ENCODE results near the gene ZMYM5. TPM values are rescaled to one million over a fixed set of nuclear protein-coding genes. Genes with fewer than 3 reads are reported as not detected.

ZMYM5 gene
- total and polyA plus RNA-seq, 2 of the 8 experiments (the other 6 are each of a cell fraction or from before 2014, with no cell fraction given): 4.9 to 7.9 TPM

- TF ChIP-seq CHD7 (IDR thresholded peaks at IDR 0.05; ENCODE audit: insufficient replicate concordance, low read length) (no peak), SIN3A (conservative IDR thresholded peaks at IDR 0.05 in 1 of 2, IDR thresholded peaks at IDR 0.05 in 1 of 2; ENCODE audit: low read depth in 1 of 2, low read length in 2 of 2) (no peak), CEBPB (IDR thresholded peaks at IDR 0.05; ENCODE audit: low read depth, low read length) (no peak), RXRA (IDR thresholded peaks at IDR 0.05; ENCODE audit: insufficient read depth, low read depth, low read length) (no peak)
These were observed 10.7 kb downstream of the ZMYM5 start (continued) for GRCh38 chr13:19852766-19853165.

All from H1 (cell line).